ENCODE data around the gene RHNO1. TPM values are rescaled to one million over a fixed set of nuclear protein-coding genes. Genes with fewer than 3 reads are reported as not detected.
A peak's percentile ranks its signal among the peaks of the same experiment; 100 is the strongest.

The RHNO1 gene, protein sequence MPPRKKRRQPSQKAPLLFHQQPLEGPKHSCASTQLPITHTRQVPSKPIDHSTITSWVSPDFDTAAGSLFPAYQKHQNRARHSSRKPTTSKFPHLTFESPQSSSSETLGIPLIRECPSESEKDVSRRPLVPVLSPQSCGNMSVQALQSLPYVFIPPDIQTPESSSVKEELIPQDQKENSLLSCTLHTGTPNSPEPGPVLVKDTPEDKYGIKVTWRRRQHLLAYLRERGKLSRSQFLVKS
- total RNA-seq, result 10 to 100 TPM; 17.2 to 33.1 (median 21.0) TPM

DNA sequence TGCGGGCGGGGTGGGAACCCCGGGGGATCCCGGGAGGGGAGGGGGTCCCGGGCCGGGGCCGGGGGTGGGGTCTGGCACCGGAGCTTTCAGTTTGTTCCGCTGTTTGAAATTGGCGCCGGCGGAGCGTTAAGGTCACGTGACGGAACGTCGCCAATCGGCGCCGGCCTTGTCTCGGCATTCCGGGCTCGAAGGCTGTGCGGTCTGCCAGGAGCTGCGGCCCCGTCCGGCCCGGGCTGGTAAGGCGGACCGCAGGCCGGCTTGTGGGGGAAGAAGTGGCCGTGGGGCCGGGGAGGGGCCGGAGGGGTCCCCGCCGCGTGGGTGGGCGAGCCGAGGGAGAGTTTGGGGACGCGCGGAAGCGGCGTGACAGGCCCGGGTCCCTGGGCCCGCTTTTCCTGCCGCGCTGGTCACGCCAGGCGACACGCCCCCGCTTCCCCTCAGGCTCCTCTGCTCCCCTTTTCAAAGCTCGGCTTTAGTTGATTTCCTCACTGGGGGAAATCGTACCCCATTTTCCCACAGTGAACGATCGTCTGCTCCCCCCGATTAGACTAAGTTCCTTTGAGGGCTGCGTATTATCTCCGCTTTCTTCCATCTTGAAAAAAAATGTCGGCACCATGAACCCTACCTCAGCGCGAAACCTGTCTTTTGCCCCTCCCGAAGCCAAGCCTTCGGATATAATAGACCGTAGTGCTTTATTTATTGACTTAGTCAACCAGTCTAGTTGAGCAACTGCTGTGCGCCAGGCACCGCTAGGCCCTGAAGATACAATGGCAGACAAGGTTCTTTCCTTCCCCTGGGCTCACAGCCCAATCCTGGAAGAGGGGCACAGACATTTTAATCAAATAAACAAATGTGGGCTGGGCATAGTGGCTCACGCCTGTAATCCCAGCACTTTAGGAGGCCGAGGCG, at the start of gene RHNO1, which contains the start of gene FOXM1:
TSS of gene RHNO1 (plus strand) at position 177 of the 906 bp plus-strand sequence. CDS start 8,144 bp downstream, outside the sequence.
TSS of gene FOXM1 (minus strand) at position 128 of the 906 bp plus-strand sequence. CDS start 2,696 bp downstream, outside the sequence.
- no peaks in the 10 kb centered on the region for H3K9me3 ChIP-seq
- DNase-seq (ENCODE audit: low spot score in 2 of 2), result peak; percentile 93 to 96
- H3K36me3 ChIP-seq, result no peaks in the 10 kb centered on the region
- peak in 2 of 3 donors; percentile 37 to 44 for TF ChIP-seq POLR2AphosphoS5 (IDR thresholded peaks at IDR 0.05)
- TF ChIP-seq, protein P1, sequence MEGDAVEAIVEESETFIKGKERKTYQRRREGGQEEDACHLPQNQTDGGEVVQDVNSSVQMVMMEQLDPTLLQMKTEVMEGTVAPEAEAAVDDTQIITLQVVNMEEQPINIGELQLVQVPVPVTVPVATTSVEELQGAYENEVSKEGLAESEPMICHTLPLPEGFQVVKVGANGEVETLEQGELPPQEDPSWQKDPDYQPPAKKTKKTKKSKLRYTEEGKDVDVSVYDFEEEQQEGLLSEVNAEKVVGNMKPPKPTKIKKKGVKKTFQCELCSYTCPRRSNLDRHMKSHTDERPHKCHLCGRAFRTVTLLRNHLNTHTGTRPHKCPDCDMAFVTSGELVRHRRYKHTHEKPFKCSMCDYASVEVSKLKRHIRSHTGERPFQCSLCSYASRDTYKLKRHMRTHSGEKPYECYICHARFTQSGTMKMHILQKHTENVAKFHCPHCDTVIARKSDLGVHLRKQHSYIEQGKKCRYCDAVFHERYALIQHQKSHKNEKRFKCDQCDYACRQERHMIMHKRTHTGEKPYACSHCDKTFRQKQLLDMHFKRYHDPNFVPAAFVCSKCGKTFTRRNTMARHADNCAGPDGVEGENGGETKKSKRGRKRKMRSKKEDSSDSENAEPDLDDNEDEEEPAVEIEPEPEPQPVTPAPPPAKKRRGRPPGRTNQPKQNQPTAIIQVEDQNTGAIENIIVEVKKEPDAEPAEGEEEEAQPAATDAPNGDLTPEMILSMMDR (IDR thresholded peaks at IDR 0.05), result no peak
- TF ChIP-seq POLR2A (IDR thresholded peaks at IDR 0.05), result peak in 1 of 2 donors; percentile 44
- TF ChIP-seq EP300 (IDR thresholded peaks at IDR 0.05), result no peak
- H3K27ac ChIP-seq, result peak within 1 kb of the TSS; percentile 85
- 1% methylated on average over 56 of the region's 70 CpGs for WGBS
- no peaks in the 10 kb centered on the region for H3K27me3 ChIP-seq
- peak within 1 kb of the TSS; percentile 77 for H3K4me3 ChIP-seq
- H3K4me1 ChIP-seq, result peaks cover 22% of the 10 kb centered on the region

DNA sequence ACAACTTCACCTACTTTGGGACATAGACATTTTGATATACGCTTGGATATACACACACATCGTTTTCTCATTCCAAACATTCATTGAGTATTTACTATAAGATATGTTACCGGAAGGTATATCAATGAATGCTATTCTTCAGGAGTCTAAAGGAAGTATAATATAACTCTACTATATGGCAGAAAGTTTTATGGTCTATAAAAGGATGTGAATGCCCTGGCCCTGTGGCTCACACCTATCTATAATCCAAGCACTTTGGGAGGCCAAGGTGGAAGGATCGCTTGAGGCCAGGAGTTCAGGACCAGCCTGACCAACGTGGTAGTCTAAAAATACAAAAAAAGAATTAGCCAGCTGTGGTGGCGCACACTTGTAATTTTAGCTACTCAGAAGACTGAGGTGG, 47.7 kb upstream of the RHNO1 start:
- 95% methylated on average over 6 of the region's 6 CpGs for WGBS
- peaks cover 78% of the 10 kb centered on the region for H3K36me3 ChIP-seq

DNA sequence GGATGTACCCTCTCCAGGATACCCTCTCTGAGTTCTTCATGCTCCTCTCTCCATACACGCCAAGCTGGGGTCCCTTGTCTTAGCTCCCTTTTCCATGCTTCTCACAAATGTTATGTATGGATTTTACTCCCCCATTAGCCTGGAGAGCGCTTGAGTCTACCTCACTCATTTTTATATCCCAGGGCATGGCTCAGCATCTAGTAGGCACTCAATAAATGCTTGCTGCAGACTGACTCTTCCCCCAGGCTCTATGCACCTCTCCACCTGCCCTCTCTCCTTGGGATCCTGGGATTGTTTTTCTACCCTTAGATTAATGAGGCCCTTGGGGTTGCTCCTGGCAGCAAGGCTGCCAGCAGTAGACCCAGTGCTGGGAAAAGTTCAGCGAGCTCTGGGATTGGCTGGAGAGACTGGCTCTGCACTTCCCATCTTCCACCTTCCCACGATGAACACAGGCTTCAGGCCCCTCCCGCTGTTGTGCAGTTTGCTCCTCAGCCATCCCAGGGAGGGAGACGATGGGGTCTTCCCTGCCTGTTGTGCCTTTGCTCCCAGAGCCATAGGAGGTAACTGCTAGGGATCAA, 44.4 kb upstream of the RHNO1 start:
- no peaks in the 10 kb centered on the region for H3K9me3 ChIP-seq
- WGBS, result 70% methylated on average over 6 of the region's 6 CpGs
- no peak for DNase-seq (ENCODE audit: low spot score in 2 of 2)
- no peak overlapping the region for H3K4me3 ChIP-seq
- peaks cover 27% of the 10 kb centered on the region for H3K4me1 ChIP-seq
- TF ChIP-seq EP300 (IDR thresholded peaks at IDR 0.05), result no peak
- TF ChIP-seq POLR2AphosphoS5 (IDR thresholded peaks at IDR 0.05), result no peak
- TF ChIP-seq POLR2A (IDR thresholded peaks at IDR 0.05), result no peak
- TF ChIP-seq, protein P1 (IDR thresholded peaks at IDR 0.05), result no peak
- no peak overlapping the region for H3K27ac ChIP-seq
- H3K36me3 ChIP-seq, result peaks cover 45% of the 10 kb centered on the region
- no peaks in the 10 kb centered on the region for H3K27me3 ChIP-seq

More for the DNA sequence above, 47.7 kb upstream of the RHNO1 start:
- Histone ChIP-seq H3K4me1 (peaks cover 16% of the 10 kb centered on the region), H3K27me3 (no peaks in the 10 kb centered on the region), H3K4me3 (no peak overlapping the region), H3K9me3 (no peaks in the 10 kb centered on the region), H3K27ac (no peak overlapping the region)
- no peak for DNase-seq (ENCODE audit: low spot score in 2 of 2)
- TF ChIP-seq POLR2A (IDR thresholded peaks at IDR 0.05) (no peak), POLR2AphosphoS5 (IDR thresholded peaks at IDR 0.05) (no peak), EP300 (IDR thresholded peaks at IDR 0.05) (no peak)
- TF ChIP-seq, protein P1 (IDR thresholded peaks at IDR 0.05), result no peak

DNA sequence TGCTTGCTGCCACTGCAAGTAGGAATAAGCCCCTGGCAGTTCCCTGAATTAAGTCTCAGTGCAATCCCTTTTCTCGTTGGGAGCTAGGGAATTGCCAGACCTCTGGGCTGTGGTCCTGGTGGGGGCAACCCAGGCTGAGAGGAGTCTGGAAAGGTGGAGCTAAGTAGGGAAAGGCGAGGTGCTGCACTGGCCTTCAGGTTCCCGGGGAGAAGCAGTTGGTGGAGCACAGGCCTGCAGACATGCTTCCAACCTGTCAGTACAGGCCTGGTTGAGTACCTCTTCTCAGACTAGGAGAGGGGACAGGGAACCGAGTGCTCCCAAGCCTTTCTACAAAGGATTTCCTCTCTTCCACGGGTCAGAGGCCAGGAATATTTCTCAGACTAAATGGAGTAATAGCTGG, 43.7 kb upstream of the RHNO1 start:
- H3K9me3 ChIP-seq, result no peaks in the 10 kb centered on the region
- H3K36me3 ChIP-seq, result peaks cover 42% of the 10 kb centered on the region
- 32% methylated on average over 5 of the region's 5 CpGs for WGBS
- TF ChIP-seq POLR2A (IDR thresholded peaks at IDR 0.05) (no peak), POLR2AphosphoS5 (IDR thresholded peaks at IDR 0.05) (no peak), EP300 (IDR thresholded peaks at IDR 0.05) (no peak)
- TF ChIP-seq, protein P1 (IDR thresholded peaks at IDR 0.05), result no peak
- H3K27ac ChIP-seq, result no peak overlapping the region
- peaks cover 27% of the 10 kb centered on the region for H3K4me1 ChIP-seq
- DNase-seq (ENCODE audit: low spot score in 2 of 2), result no peak
- no peaks in the 10 kb centered on the region for H3K27me3 ChIP-seq
- H3K4me3 ChIP-seq, result no peak overlapping the region

Data from suprapubic skin (tissue), 4 donors.